GM19468 (cell line): Measurements from ENCODE around the gene CYP24A1.

ENCODE experiments used
- ATAC-seq: cut with Tn5 transposase; IDR thresholded peaks from one replicate; pipeline ENCODE4 v1.9.1; 2021; ENCODE audit warnings: mild to moderate bottlenecking, moderate library complexity, moderate number of reproducible peaks; ENCODE audit not compliant: unreplicated experiment; ENCODE audit errors: extremely low read depth

Gene CYP24A1

GRCh38 chr20:54158856-54159418 is 14.8 kb downstream of the CYP24A1 start:
- ATAC-seq = no peak

- ATAC-seq = no peak
Observed at GRCh38 chr20:54158226-54158625, 15.6 kb downstream of the CYP24A1 start.

- no peak for ATAC-seq
Observed at GRCh38 chr20:54156981-54157835, 16.6 kb downstream of the CYP24A1 start.

- no peak for ATAC-seq
Observed at GRCh38 chr20:54156522-54156921, 17.3 kb downstream of the CYP24A1 start.

- no peak for ATAC-seq
Observed at GRCh38 chr20:54155736-54156317, 18.0 kb downstream of the CYP24A1 start.

GRCh38 chr20:54154439-54154838 is 19.3 kb downstream of the CYP24A1 start:
- ATAC-seq = no peak

GRCh38 chr20:54153847-54154246 is 19.9 kb downstream of the CYP24A1 start:
- ATAC-seq = no peak

- no peak for ATAC-seq
Observed at GRCh38 chr20:54153041-54153327, 20.8 kb downstream of the CYP24A1 start.

GRCh38 chr20:54152227-54153040 is 21.4 kb downstream of the CYP24A1 start:
- ATAC-seq = no peak

GRCh38 chr20:54151511-54152226 is 22.1 kb downstream of the CYP24A1 start:
- ATAC-seq = no peak

GRCh38 chr20:54151075-54151439 is 22.7 kb downstream of the CYP24A1 start:
- ATAC-seq = no peak

- ATAC-seq = no peak
Observed at GRCh38 chr20:54149765-54150264, 24.0 kb downstream of the CYP24A1 start.

- ATAC-seq = no peak
Observed at GRCh38 chr20:54148947-54149764, 24.6 kb downstream of the CYP24A1 start.

- no peak for ATAC-seq
Observed at GRCh38 chr20:54146672-54147071, 27.1 kb downstream of the CYP24A1 start.

- no peak for ATAC-seq
Observed at GRCh38 chr20:54144847-54145414, 28.9 kb downstream of the CYP24A1 start.

GRCh38 chr20:54140927-54141566 is 32.7 kb downstream of the CYP24A1 start:
- no peak for ATAC-seq

- no peak for ATAC-seq
Observed at GRCh38 chr20:54140486-54140885, 33.3 kb downstream of the CYP24A1 start.

GRCh38 chr20:54140067-54140466 is 33.7 kb downstream of the CYP24A1 start:
- no peak for ATAC-seq
